Endothelial cell of hepatic sinusoid (primary cell): ENCODE data around the gene ACSF2.
"Not testable (repeated sequence)": the region's sequence is repeated elsewhere in the genome, so short reads cannot be mapped to it uniquely, and the experiment has no call there.

Source experiments
- in situ Hi-C: cut with HindIII; loops from 2 replicates; pipeline ENCODE4 v1.10.0; 2017; ENCODE audit warnings: low sequenced_read_pairs

ACSF2 gene

DNA sequence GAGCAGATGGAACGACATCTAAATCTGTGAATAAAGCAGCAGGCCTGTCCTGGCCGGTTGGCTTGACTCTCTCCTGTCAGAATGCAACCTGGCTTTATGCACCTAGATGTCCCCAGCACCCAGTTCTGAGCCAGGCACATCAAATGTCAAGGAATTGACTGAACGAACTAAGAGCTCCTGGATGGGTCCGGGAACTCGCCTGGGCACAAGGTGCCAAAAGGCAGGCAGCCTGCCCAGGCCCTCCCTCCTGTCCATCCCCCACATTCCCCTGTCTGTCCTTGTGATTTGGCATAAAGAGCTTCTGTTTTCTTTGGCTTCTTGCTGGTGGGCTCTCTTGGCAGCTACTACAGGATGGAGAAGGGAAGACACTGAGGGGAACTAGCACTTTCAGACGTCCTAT, 48.5 kb downstream of the ACSF2 start:
- in situ Hi-C loops, result loop anchor here (5.0 kb wide), 1 partner anchor 58 kb away; the partner anchor contains the start of gene EPN3

DNA sequence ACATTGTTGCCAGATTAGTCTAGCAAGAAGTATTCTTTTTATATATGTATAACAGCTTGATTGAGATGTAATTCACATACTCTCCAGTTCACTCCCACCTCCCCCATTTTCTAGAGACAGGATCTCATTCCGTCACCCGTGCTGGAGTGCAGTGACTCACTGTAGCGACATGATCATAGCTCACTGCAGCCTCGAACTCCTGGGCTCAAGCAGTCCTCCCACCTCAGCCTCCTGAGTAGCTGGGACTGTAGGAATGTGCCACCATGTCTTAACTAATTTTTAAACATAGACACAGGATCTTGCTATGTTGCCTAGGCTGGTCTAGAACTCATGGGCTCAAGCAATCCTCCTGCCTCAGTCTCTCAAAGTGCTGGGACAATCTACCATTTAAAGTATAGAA, 49.3 kb downstream of the ACSF2 start:
- in situ Hi-C loops, result no loop called here

DNA sequence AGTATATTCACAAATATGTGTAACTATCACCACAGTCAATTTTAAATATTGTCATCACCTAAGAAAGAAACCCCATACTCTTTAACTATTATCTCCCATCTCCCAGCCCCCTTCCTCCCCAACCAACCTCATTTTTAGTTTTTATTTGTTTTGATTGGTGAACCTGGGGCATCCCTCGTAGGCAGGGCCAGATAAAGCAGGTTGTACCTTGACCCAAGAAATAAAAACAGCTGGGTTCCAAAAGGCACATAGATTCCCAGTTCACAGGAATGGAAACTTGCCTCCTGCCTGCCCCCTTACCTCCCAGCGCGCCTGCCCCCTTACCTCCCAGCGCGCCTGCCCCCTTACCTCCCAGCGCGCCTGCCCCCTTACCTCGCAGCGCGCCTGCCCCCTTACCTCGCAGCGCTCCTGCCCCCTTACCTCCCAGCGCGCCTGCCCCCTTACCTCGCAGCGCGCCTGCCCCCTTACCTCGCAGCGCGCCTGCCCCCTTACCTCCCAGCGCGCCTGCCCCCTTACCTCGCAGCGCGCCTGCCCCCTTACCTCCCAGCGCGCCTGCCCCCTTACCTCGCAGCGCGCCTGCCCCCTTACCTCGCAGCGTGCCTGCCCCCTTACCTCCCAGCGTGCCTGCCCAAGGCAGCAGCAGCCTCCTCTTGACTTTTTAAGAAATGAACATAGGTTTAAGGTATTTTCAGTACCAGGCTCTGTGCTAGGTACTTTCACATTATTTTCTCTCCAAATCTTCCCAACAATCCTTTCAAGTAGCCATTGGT, 49.9 kb downstream of the ACSF2 start:
- in situ Hi-C loops, result not testable (repeated sequence)

DNA sequence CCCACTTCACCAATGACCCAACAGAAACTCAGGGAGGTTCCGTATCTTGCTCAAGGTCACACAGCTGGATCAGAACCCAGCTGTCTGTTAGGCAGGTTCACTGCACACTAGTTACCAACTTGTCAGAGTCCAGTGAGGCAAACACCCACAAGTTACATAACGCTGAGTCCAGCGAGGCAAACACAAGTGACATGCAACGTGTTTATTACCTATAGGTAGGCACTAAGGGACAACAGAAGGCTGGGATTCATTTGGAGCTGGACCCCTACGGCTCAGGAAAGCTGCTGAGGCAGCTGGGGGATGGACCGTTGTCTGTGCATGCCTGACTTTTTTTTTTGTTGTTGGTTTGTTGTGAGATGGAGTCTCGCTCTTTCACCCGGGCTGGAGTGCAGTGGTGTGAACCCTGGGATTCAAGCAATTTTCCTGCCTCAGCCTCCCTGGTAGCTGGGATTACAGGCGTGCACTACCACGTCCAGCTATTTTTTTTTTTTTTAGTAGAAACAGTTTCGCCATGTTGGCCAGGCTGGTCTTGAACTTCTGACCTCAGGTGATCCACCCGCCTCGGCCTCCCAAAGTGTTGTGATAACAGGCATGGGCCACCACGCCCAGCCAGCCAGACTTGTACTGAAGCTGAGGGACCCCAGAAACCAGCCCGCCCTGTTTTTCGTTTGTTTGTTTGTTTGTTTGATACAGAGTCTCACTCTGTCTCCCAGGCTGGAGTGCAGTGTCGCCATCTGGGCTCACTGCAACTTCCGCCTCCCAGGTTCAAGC, 50.7 kb downstream of the ACSF2 start:
- in situ Hi-C loops, result no loop called here

DNA sequence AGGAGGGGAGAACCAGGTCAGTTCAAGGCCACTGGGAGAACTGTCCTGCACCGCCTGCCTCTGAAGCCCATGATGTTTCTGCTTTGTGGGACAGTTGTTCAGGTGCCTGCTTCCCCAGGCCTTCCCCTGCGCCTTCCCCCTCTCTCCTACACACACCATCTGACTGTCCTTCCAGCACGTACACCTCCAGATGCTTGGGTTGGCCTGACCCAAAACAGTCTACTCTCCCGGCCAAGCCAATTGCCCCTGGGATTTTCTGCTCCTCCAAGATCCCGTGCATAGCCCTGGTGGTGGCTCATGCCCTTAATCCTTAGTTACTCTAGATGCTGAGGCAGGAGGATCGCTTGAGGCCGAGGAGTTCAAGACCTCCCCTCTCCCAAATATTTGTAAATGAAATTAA, 52.0 kb downstream of the ACSF2 start:
- in situ Hi-C loops, result no loop called here

DNA sequence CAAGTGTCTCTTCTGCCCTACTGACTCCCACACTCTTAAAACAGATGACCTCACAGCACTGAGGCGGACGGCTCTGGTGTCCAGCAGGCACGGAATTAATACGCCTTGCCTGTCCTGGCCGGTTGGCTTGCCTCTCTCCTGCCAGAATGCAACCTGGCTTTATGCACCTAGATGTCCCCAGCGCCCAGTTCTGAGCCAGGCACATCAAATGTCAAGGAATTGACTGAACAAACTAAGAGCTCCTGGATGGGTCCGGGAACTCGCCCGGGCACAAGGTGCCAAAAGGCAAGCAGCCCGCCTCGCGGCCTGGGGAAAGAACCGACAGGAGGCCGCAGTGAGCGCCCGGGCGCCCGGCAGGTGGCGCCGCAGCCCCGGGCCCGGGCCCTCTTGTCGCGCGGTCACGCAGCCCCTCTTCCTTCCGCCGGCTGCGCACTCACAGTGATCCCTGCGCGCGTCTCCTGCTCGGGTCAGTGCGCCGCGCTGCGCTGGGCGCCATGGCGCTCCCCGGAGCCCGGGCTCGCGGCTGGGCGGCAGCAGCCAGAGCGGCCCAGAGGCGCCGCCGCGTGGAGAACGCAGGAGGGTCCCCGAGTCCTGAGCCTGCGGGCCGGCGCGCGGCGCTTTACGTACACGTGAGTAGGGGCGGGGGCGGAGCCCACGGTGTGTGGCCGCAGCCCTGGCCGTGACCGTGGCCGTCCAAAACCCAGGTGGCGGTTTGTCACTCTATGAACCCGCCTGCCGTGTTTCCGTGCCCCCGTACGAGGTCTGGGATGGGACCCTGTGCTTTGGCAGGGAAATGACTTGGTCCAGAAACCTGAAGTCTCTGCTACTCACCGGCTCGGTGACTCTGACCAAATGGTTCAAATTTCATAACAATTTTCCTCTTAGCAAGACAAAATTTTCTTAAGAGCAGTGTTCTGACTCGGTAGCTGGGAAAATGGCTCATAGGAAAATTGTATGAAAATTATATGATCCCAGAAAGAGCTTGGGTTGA, 52.7 kb downstream of the ACSF2 start, which contains the start of gene RSAD1:
Gene RSAD1 (plus strand): TSS at position 470 of the 991 bp plus-strand sequence. CDS start 25 bp downstream, at position 495.
- in situ Hi-C loops, result no loop called here

DNA sequence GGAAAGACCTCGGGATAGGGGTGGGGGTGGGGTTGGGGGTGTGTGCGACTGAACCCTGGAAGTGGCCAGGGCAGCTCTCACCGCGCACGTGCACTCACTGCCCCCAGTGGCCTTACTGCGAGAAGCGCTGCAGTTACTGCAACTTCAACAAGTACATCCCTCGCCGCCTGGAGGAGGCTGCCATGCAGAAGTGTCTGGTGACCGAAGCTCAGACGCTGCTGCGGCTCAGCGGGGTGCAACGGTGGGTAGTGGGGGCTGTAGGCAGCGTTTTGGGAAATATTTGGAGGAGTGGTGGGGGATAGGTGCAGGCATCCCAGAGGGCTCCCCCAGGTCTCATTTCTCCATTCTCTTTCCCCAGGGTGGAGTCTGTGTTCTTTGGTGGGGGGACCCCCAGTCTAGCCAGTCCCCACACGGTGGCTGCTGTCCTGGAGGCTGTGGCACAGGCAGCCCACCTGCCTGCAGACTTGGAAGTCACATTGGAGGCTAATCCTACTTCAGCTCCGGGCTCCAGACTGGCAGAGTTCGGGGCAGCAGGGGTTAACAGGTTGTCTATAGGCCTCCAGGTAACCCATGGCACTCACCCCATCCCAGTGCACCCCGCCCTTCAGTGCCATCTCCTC, 53.6 kb downstream of the ACSF2 start:
- in situ Hi-C loops, result no loop called here

DNA sequence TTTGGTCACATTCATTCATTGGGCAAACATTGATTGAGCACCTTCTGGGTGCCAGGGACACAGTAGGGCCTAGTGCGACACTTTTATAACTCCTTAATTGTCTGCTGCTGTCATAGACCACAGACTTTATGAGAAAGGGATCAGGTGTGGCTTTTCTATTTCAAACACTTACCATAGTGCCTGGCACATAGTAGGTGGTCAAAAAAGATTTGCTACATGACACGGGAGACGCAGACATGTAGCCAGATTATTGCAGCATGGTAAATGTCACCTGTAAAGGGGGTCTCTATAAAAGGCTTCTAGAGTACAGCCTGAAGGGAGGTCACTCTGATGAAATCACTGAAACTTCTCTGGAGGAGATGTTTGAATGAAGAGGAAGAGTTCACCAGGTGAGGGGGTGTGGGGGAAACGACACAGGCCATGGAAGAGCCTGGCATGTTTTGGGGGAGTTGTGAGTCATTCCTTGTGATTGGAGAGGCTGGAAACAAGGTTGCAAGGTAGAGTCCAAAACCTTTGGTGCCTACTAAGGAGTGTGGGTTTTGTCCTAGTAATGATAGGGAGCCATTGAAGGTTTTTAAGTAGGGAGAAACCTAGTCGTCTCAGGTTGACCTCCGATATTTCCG, 54.2 kb downstream of the ACSF2 start:
- in situ Hi-C loops, result no loop called here

DNA sequence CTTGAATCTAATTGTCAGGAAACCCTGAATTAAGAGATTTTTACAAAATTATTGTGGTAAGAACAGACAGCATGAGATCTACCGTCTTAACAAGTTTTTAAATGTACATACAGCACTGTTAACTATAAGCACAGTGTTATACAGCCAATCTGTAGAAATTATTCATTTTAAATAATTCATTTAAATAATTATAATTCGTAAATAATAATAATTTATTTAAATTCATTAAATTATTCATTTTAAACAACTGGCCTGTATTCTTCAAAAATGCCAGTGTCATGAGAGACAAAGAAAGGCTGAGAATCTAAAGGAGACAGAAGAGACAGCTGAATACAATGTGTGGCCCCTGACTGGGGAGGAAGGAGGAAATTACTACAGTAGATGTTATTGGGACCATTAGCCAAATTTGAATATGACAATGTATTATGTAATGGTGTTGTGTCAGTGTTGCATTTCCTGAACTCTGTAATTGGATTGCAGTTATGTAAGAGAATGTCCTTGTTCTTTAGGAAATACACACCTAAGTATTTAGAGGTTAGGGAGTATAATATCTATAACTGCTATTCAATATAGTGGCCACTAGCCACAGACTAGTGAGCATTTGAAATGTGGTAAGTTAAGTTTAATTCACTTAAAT, 55.0 kb downstream of the ACSF2 start:
- in situ Hi-C loops, result no loop called here

DNA sequence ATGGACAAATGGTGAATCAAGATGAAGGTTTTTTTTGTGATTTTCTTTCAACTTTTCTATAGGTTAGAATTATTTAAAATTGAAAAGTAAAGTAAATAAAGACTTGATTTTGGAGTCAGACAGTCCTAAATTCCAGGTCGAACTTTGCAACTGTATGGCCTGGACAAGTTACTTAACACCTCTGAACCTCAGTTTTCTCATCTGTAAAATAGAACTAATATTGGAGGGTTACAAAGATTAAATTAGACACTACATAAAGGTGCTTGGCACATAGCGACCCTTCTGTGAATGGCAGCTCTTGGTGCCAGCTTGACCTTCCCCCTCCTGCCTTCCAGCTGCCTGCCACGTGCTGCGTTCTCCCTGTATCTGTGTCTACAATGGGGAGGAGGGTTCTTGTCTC, 55.6 kb downstream of the ACSF2 start:
- in situ Hi-C loops, result no loop called here

DNA sequence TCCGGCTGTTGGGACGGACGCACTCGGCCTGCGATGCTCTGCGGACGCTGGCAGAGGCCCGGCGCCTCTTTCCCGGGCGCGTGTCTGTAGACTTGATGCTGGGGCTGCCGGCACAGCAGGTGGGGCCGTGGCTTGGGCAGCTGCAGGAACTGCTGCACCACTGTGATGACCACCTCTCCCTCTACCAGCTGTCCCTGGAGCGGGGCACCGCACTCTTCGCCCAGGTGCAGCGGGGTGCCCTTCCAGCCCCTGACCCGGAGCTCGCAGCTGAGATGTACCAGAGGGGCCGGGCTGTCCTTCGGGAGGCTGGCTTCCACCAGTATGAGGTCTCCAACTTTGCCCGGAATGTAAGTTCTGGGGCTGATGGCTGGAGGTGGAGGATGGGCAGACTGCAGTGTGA, 56.1 kb downstream of the ACSF2 start:
- in situ Hi-C loops, result no loop called here

DNA sequence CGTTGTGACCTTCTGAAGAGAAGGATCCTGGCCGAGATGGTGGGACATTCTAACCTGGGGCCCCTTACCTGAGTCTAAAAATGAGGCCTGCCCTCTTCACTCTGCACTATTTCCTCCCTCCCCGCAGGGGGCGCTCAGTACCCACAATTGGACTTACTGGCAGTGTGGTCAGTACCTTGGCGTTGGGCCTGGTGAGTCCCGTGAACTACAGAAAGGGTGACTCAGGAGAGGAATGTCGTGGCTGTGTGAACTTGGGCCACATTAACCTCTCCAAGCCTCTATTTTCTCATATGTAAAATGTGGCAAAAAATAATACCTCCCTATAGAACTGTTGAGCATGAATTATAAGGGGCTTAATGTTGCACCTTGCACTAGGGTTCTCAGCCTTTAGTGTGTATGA, 56.5 kb downstream of the ACSF2 start:
- in situ Hi-C loops, result no loop called here

DNA sequence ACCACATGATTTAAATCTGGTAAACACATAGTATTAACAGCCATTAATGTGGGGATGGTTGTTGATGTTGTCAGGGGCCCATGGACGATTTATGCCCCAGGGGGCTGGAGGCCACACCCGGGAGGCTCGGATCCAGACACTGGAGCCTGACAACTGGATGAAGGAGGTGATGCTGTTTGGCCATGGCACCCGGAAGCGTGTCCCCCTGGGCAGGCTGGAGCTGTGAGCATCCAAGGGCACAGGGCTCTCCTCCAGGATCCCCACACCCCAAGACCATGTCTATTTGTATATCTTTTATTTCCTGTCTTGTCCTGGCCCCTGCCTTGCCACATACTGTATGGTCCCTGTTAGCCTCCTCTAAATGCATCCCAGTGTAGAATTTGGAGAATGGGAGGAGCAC, 57.2 kb downstream of the ACSF2 start:
- in situ Hi-C loops, result no loop called here

DNA sequence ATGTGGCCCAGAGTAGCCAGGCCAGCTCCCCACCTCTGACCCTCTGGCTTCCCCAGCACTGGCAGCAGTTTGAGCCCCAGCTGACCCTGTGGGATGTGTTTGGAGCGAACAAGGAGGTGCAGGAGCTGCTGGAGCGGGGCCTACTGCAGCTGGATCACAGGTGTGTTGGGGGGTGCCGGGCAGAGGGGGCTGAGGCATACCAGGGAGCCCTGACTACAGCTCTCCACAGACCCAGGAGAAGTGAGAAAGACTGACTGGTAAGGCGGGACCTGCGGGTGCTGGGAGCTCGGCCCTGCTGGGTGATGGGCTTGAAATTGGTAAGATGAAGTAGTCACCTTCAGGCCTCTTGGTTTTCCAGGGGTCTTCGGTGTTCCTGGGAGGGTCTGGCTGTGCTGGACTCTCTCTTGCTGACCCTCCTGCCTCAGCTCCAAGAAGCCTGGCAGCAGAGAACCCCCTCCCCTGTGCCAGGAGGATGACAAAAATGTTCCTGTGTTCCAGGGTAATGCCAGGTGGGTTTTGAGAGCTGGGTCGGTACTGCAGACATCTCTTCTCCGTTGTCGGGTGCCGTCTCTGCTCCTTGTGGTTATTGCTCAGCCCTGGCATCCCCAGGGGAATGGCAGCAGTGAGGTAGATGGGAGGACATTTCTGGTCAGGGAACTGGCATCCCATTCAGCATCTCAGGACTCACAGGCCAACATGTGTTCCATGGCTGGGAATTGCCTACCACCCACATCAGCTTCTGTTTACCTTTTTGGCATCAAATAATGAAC, 58.6 kb downstream of the ACSF2 start:
- in situ Hi-C loops, result no loop called here

DNA sequence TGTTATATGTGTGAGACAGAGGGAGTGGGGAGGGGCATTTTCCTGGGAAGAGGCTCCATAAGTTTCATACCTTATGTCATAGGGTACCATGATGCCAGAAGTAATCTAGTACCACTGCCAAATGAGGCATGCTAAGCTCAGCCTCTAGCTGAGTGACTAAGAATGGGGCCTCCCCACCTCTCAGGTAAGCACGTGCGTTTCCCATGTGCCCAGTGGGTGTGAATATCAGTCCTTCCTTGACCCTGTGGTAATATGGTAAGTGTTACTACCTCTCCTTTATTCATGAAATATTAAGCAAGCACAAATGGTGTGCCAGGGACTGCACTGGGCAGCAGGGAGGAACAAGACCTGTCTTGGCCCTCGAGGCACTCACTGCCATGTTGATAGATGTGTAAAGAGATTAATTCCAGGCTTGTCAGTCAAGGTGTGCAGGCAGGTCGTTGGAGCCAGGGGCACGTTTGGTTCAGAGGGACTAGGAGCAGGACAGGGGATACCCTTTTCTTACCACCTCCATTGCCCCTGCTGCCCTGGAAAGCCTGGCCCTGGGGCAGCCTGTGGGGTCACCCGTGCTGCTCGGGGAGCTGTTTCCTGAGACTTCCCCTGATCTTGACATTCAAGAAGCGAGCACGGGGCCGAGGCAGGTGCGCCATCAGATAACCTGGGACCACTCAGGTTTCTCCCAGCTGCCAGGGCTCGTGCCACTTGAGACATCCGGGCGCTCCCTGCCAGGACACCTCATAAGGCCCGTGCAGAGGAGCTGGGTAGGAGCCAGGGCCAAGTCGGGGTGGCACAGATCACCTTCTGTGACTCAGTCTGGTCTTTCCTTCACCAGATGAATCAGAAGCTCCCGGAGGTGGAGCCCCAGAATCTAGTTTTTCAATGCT, 61.4 kb downstream of the ACSF2 start:
- in situ Hi-C loops, result no loop called here

DNA sequence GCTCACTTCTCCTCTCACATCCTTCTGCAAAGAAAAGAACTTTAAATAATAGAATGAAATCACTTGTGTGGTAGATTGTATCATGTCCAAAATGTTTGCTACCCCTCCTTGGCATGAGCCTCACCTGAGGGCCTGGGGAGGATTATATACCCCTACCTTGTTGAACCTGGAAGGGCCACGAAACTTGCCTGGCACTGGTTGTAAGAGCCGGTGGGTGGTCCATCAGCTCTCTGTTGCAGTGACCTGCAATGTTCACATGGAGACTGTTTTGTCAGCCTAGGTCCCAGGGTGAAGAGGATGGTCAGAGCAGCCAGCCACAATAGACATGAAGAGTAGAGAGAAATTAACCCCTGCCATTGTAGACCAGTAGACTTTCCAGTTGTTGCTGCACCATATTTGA, 62.9 kb downstream of the ACSF2 start:
- in situ Hi-C loops, result no loop called here

DNA sequence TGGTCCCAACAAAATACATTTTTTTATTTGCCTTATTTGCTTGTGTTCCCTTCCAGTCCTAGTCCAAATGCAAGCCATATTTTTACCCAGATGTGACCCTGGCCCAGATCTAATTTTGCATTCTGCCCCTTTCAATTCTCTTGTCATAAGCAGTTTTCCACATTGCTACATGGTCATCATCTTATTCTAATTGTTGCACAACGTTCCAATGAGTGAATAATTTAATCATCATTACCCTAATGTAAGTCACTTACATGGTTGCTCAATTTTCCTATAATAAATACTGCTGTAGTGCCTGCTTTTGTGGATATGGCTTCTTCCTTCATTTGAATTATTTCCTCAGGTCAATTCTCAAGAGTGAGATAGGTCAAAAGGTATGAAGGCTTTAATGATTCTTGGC, 65.5 kb downstream of the ACSF2 start:
- in situ Hi-C loops, result no loop called here

DNA sequence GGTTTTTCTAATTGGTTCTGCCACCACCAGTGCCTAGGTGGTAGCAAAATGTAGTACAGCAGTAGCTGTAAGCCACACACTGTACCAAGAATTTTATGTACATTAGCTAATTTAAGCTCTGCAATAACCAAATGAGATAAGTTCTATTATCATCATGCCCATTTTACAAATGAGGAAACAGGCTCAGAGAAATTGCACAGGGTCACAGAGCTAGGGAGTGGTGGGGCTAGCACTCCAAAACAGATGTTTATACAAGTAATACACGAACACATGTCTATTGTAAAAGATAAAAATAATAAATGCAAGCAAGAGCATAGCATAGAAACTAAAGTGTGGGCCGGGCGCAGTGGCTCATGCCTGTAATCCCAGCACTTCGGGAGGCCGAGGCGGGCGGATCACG, 66.2 kb downstream of the ACSF2 start:
- in situ Hi-C loops, result no loop called here
